ENCODE data around the gene OXNAD1. TPM values are rescaled to one million over a fixed set of nuclear protein-coding genes. Genes with fewer than 3 reads are reported as not detected.

OXNAD1 gene
- total and polyA plus RNA-seq, 2 of the 13 experiments (the other 11 are each of a cell fraction or from before 2014, with no cell fraction given), result 9.9 to 18.8 TPM

DNA sequence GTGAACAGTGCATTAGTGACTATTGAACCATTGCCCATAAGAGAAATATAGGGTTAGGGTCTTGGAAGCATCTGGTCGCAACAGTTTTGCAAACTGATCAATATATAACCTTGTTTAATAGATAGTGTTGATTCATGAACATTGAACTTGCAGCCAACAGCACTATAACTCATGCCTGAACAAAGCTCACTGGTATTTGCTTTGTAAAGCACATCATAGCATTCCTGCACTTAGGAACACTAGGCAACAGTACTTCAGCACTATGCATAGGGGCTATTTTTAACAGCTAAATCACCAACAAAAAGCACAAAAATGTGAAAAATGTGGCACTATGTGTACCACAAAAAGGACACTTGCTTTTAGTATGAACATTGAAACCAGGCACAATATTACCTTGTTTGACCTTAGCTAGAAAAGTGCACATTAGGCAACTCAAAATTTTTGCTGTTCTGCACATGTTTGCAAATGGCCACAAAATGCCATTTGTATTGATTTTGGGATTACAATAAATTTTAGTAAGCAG lies 68.0 kb downstream of the OXNAD1 start (continued):
- TF ChIP-seq, protein P1, sequence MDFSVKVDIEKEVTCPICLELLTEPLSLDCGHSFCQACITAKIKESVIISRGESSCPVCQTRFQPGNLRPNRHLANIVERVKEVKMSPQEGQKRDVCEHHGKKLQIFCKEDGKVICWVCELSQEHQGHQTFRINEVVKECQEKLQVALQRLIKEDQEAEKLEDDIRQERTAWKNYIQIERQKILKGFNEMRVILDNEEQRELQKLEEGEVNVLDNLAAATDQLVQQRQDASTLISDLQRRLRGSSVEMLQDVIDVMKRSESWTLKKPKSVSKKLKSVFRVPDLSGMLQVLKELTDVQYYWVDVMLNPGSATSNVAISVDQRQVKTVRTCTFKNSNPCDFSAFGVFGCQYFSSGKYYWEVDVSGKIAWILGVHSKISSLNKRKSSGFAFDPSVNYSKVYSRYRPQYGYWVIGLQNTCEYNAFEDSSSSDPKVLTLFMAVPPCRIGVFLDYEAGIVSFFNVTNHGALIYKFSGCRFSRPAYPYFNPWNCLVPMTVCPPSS (IDR thresholded peaks at IDR 0.05), result no peak
- no peak for TF ChIP-seq SRSF9 (IDR thresholded peaks at IDR 0.05; ENCODE audit: borderline replicate concordance, insufficient read depth, low read depth, low read length, poor library complexity, severe bottlenecking)
- TF ChIP-seq HNRNPK (IDR thresholded peaks at IDR 0.05; ENCODE audit: low read depth, low read length, poor library complexity, severe bottlenecking), result no peak
- TF ChIP-seq ZNF644 (CRISPR knock-in tag; IDR thresholded peaks at IDR 0.05; ENCODE audit: low read depth), result peak; percentile 60; the same call in 1 of the 2 replicates
- no peak for TF ChIP-seq ZNF670 (CRISPR knock-in tag; IDR thresholded peaks at IDR 0.05; ENCODE audit: borderline replicate concordance)
- TF ChIP-seq, protein P2, sequence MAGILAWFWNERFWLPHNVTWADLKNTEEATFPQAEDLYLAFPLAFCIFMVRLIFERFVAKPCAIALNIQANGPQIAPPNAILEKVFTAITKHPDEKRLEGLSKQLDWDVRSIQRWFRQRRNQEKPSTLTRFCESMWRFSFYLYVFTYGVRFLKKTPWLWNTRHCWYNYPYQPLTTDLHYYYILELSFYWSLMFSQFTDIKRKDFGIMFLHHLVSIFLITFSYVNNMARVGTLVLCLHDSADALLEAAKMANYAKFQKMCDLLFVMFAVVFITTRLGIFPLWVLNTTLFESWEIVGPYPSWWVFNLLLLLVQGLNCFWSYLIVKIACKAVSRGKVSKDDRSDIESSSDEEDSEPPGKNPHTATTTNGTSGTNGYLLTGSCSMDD (CRISPR knock-in tag; IDR thresholded peaks at IDR 0.05), result no peak
- TF ChIP-seq, protein P3, sequence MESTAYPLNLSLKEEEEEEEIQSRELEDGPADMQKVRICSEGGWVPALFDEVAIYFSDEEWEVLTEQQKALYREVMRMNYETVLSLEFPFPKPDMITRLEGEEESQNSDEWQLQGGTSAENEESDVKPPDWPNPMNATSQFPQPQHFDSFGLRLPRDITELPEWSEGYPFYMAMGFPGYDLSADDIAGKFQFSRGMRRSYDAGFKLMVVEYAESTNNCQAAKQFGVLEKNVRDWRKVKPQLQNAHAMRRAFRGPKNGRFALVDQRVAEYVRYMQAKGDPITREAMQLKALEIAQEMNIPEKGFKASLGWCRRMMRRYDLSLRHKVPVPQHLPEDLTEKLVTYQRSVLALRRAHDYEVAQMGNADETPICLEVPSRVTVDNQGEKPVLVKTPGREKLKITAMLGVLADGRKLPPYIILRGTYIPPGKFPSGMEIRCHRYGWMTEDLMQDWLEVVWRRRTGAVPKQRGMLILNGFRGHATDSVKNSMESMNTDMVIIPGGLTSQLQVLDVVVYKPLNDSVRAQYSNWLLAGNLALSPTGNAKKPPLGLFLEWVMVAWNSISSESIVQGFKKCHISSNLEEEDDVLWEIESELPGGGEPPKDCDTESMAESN (CRISPR knock-in tag; conservative IDR thresholded peaks at IDR 0.05), result no peak
- TF ChIP-seq, protein P4, sequence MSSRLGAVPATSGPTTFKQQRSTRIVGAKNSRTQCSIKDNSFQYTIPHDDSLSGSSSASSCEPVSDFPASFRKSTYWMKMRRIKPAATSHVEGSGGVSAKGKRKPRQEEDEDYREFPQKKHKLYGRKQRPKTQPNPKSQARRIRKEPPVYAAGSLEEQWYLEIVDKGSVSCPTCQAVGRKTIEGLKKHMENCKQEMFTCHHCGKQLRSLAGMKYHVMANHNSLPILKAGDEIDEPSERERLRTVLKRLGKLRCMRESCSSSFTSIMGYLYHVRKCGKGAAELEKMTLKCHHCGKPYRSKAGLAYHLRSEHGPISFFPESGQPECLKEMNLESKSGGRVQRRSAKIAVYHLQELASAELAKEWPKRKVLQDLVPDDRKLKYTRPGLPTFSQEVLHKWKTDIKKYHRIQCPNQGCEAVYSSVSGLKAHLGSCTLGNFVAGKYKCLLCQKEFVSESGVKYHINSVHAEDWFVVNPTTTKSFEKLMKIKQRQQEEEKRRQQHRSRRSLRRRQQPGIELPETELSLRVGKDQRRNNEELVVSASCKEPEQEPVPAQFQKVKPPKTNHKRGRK (CRISPR knock-in tag; IDR thresholded peaks at IDR 0.05), result no peak
- no peak for TF ChIP-seq XBP1 (CRISPR knock-in tag; IDR thresholded peaks at IDR 0.05)
- TF ChIP-seq ZNF775 (CRISPR knock-in tag; IDR thresholded peaks at IDR 0.05; ENCODE audit: borderline replicate concordance), result no peak
- TF ChIP-seq, protein P5, sequence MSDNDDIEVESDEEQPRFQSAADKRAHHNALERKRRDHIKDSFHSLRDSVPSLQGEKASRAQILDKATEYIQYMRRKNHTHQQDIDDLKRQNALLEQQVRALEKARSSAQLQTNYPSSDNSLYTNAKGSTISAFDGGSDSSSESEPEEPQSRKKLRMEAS (IDR thresholded peaks at IDR 0.05), result peak; percentile 35; the same call in 1 of the 2 replicates
- TF ChIP-seq SRY (CRISPR knock-in tag; IDR thresholded peaks at IDR 0.05), result no peak
- TF ChIP-seq, protein P6, sequence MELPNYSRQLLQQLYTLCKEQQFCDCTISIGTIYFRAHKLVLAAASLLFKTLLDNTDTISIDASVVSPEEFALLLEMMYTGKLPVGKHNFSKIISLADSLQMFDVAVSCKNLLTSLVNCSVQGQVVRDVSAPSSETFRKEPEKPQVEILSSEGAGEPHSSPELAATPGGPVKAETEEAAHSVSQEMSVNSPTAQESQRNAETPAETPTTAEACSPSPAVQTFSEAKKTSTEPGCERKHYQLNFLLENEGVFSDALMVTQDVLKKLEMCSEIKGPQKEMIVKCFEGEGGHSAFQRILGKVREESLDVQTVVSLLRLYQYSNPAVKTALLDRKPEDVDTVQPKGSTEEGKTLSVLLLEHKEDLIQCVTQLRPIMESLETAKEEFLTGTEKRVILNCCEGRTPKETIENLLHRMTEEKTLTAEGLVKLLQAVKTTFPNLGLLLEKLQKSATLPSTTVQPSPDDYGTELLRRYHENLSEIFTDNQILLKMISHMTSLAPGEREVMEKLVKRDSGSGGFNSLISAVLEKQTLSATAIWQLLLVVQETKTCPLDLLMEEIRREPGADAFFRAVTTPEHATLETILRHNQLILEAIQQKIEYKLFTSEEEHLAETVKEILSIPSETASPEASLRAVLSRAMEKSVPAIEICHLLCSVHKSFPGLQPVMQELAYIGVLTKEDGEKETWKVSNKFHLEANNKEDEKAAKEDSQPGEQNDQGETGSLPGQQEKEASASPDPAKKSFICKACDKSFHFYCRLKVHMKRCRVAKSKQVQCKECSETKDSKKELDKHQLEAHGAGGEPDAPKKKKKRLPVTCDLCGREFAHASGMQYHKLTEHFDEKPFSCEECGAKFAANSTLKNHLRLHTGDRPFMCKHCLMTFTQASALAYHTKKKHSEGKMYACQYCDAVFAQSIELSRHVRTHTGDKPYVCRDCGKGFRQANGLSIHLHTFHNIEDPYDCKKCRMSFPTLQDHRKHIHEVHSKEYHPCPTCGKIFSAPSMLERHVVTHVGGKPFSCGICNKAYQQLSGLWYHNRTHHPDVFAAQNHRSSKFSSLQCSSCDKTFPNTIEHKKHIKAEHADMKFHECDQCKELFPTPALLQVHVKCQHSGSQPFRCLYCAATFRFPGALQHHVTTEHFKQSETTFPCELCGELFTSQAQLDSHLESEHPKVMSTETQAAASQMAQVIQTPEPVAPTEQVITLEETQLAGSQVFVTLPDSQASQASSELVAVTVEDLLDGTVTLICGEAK (IDR thresholded peaks at IDR 0.05), result no peak
- TF ChIP-seq, protein P6 (CRISPR knock-in tag; IDR thresholded peaks at IDR 0.05), result no peak

All from HepG2 (cell line).